PC-3 (cell line): Measurements from ENCODE around the gene BCR.

ENCODE experiments used
- CTCF ChIP-seq: fragments of 300-600 bp; sonication (generic); conservative IDR thresholded peaks from 2 replicates; pipeline ENCODE4 v1.5.1; 2017; ENCODE audit warnings: antibody characterized with exemption, low read depth, mild to moderate bottlenecking, low read length
- EZH2 ChIP-seq: fragments of 300-600 bp; sonication (generic); IDR thresholded peaks from one replicate; pipeline ENCODE4 v1.6.1; 2017; ENCODE audit warnings: antibody characterized with exemption, mild to moderate bottlenecking, low read length; ENCODE audit not compliant: unreplicated experiment
- EZH2phosphoT487 ChIP-seq: fragments of 300-600 bp; sonication (generic); IDR thresholded peaks from 2 replicates; pipeline ENCODE4 v1.6.1; 2018; ENCODE audit warnings: mild to moderate bottlenecking, antibody characterized with exemption, low read length, borderline replicate concordance

GRCh38 chr22:23272834-23273233 lies 92.5 kb downstream of the BCR start:
- TF ChIP-seq CTCF (no peak), EZH2 (no peak), EZH2phosphoT487 (no peak)
